Skeletal muscle tissue (tissue), 4 donors: Measurements from ENCODE around the gene CDH9. TPM values are rescaled to one million over a fixed set of nuclear protein-coding genes. Genes with fewer than 3 reads are reported as not detected.

Source experiments
- H3K27ac ChIP-seq: one replicate; pipeline ENCODE4 v1.7.0; 2013; ENCODE audit warnings: mild to moderate bottlenecking, low read depth, low read length, inconsistent platforms
- H3K27me3 ChIP-seq, 3 donors: one replicate each; pipeline ENCODE4 v1.7.0; 2013; ENCODE audit warnings: low read length in 3 of 3; ENCODE audit not compliant: control insufficient read depth in 3 of 3, insufficient read depth in 3 of 3
- H3K36me3 ChIP-seq, 3 donors: one replicate each; pipeline ENCODE4 v1.7.0; 2013; ENCODE audit warnings: low read length in 3 of 3; ENCODE audit not compliant: control insufficient read depth in 3 of 3, insufficient read depth in 3 of 3
- H3K4me1 ChIP-seq, 3 donors: one replicate each; pipeline ENCODE4 v1.7.0; 2013; ENCODE audit warnings: low read length in 3 of 3, mild to moderate bottlenecking in 3 of 3; ENCODE audit not compliant: control insufficient read depth in 3 of 3, insufficient read depth in 3 of 3
- H3K4me3 ChIP-seq, 3 donors: one replicate each; pipeline ENCODE4 v1.7.0; 2013; ENCODE audit warnings: low read length in 3 of 3
- H3K9ac ChIP-seq, 3 donors: one replicate each; pipeline ENCODE4 v1.7.0; 2013; ENCODE audit warnings: low read length in 3 of 3, mild to moderate bottlenecking in 3 of 3, moderate library complexity in 2 of 3, low read depth in 1 of 3
- H3K9me3 ChIP-seq, 3 donors: one replicate each; pipeline ENCODE4 v1.7.0; 2013; ENCODE audit warnings: low read length in 3 of 3; ENCODE audit not compliant: control insufficient read depth in 3 of 3
- total RNA-seq: library from RNA; depleted of rRNA; stranded (reverse); fragments of >200 nt; gene quantifications from one replicate; pipeline ENCODE4 v1.2.3, GENCODE V29; 2014
- donor health status: Osteomylitis.

The CDH9 gene, protein sequence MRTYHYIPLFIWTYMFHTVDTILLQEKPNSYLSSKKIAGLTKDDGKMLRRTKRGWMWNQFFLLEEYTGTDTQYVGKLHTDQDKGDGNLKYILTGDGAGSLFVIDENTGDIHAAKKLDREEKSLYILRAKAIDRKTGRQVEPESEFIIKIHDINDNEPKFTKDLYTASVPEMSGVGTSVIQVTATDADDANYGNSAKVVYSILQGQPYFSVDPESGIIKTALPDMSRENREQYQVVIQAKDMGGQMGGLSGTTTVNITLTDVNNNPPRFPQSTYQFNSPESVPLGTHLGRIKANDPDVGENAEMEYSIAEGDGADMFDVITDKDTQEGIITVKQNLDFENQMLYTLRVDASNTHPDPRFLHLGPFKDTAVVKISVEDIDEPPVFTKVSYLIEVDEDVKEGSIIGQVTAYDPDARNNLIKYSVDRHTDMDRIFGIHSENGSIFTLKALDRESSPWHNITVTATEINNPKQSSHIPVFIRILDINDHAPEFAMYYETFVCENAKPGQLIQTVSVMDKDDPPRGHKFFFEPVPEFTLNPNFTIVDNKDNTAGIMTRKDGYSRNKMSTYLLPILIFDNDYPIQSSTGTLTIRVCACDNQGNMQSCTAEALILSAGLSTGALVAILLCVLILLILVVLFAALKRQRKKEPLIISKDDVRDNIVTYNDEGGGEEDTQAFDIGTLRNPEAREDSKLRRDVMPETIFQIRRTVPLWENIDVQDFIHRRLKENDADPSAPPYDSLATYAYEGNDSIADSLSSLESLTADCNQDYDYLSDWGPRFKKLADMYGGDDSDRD
- total RNA-seq: not detected

DNA sequence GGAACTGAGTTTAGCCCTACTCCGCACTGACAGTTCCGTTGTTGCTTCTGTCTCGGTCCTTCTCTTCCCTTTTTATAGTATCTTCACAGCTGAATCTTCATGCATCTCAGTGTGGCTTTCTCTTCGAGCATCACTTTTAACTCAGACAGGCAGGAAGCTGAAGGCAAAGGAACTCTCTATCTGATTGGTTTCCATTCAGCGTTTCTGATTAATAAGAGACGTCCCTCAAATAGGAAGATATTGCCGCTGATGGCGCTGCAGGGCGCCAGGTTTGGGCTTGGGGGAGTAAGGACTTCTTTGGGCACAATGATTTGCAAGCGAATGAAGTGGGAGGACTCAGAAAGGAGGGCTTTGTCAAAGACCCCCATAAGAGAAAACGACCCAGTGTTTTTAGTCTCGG is at the start of gene CDH9:
TSS of gene CDH9 (minus strand) at position 111 of the 400 bp plus-strand sequence. CDS start 50,253 bp downstream, outside the sequence.
- H3K9ac ChIP-seq: no peak within 1 kb of the TSS
- H3K9me3 ChIP-seq: no peaks in the 10 kb centered on the region
- H3K4me1 ChIP-seq: no peaks in the 10 kb centered on the region
- H3K27ac ChIP-seq: no peak within 1 kb of the TSS
- no peak within 1 kb of the TSS for H3K4me3 ChIP-seq
- H3K36me3 ChIP-seq: no peaks in the 10 kb centered on the region
- H3K27me3 ChIP-seq: no peaks in the 10 kb centered on the region

DNA sequence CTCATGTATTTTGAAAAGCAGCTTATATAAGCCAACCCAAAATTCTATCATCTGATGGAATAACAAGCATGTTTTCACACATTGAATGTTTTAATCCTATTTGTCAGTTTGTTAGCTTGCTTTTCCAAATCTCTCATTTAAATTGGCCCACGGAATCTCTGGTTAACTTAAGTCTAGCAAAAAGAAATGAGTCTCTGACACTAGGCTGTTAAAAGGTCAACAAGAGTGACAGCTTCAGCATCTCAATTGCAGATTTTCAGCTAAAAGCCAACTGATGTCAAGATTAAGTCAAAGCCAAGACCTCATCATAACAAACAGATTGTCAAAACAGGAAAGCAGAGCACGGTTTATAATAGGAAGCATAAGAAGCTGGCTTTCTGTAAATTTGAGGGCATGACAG is 49.4 kb upstream of the CDH9 start:
- H3K9ac ChIP-seq: no peak overlapping the region
- no peaks in the 10 kb centered on the region for H3K4me1 ChIP-seq
- no peaks in the 10 kb centered on the region for H3K27me3 ChIP-seq
- no peaks in the 10 kb centered on the region for H3K36me3 ChIP-seq
- no peak overlapping the region for H3K4me3 ChIP-seq
- no peak overlapping the region for H3K27ac ChIP-seq
- H3K9me3 ChIP-seq: no peaks in the 10 kb centered on the region

DNA sequence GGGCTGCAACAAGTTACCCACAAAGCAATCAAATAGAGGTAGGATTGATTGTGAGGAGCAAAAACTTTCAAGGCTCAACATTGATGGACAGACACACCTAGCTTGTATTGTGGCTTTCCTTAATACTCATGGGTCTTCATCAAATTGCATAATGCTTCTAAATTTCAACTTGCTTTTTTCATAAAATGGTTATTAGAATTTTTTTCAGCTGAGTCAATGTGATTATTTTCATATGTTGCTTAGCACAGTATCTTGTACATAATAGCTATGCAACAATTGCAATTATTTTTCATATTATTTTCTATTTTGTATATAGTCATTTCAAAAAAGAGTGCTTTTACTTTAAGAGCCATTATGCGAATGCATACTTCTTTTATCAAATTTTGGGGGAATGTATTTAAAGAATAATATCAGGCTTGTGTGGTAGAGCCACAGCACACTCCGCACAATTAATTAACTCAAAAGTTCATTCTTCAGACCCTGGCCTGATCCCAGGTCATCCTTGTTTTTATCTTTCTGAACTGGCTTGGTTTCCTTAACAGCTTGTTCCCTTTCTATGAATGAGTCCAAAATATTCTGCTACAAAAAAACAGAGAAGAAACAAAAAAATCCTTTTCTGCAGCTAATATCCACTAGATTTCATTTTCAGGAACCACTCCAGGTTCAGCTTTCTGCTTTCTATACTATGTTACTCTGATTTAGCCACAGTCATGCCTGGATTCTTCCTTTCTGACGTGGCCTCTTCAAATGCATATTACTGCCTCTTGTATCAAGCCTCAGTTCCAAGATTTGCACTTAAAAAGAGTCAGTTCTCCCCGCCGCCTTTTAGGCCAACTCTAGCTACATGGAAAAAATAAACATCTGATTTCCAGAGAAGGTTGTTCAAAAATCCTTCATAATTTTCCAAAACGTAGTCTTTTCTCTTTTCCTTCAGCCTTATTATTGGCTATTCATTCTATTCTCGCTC is 45.3 kb upstream of the CDH9 start:
- Histone ChIP-seq H3K36me3 (no peaks in the 10 kb centered on the region), H3K9ac (no peak overlapping the region), H3K9me3 (no peaks in the 10 kb centered on the region), H3K27me3 (no peaks in the 10 kb centered on the region), H3K4me3 (no peak overlapping the region), H3K27ac (no peak overlapping the region), H3K4me1 (no peaks in the 10 kb centered on the region)

DNA sequence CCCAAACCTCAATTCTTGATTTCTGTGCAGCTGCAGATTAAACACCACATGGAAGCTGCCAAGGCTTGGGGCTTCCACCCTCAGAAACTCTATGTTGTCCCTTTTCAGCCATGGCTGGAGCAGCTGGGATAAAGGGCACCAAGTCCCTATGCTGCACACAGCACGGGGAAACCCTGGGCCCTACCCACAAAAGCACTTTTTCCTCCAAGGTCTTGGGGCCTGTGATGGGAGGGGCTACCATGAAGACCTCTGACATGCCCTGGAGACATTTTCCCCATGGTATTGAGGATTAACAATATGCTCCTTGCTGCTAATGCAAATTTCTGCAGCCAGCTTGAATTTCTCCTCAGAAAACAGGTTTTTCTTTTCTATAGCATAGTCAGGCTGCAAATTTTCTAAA is 41.8 kb upstream of the CDH9 start:
- H3K4me3 ChIP-seq: no peak overlapping the region
- H3K9me3 ChIP-seq: no peaks in the 10 kb centered on the region
- H3K27me3 ChIP-seq: no peaks in the 10 kb centered on the region
- H3K4me1 ChIP-seq: no peaks in the 10 kb centered on the region
- no peaks in the 10 kb centered on the region for H3K36me3 ChIP-seq
- H3K27ac ChIP-seq: no peak overlapping the region
- H3K9ac ChIP-seq: no peak overlapping the region

DNA sequence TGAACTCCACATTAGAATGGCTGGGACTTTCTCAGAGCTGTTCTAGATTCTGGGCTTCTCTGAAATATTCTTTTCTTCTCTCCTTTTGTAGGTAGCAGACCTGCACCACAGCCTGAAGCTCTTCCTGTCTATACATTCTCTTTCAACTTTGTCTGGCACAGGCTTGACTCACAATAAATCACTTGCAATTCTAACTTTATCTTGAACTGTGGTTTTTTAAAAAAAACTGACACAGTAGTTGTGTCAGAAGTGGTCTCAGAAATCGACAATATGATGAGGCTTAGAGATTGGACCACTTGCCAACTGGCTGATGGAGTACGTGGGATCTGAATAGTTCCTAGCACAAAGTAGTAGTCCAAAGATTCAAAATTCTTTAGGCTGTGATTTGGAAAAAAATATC is 24.1 kb upstream of the CDH9 start:
- Histone ChIP-seq H3K4me3 (no peak overlapping the region), H3K9me3 (peaks cover 0 to 6% (median 0%) of the 10 kb centered on the region in 3 donors), H3K27me3 (no peaks in the 10 kb centered on the region), H3K9ac (no peak overlapping the region), H3K27ac (no peak overlapping the region), H3K36me3 (no peaks in the 10 kb centered on the region), H3K4me1 (no peaks in the 10 kb centered on the region)

DNA sequence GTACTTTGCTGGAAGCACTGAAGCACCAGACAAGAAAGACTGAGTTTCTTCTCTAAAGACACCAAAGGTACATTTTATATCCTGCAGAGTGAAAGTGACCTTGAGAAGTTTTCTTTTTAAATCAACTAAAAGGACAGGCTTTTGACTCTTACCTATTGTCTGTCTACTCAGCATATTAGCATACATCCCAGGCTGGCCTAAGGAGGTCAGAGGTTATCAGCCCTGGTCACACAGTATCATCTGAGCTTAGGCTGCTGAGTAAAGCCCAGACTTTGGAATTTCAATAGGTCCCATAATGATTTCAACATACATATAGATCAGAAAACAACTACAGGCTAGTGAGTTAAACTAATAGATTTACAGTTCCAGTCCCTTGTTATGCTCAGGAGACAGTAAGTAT is 10.1 kb upstream of the CDH9 start:
- H3K27ac ChIP-seq: no peak overlapping the region
- H3K9me3 ChIP-seq: no peaks in the 10 kb centered on the region
- no peak overlapping the region for H3K9ac ChIP-seq
- H3K36me3 ChIP-seq: no peaks in the 10 kb centered on the region
- H3K27me3 ChIP-seq: no peaks in the 10 kb centered on the region
- no peaks in the 10 kb centered on the region for H3K4me1 ChIP-seq
- H3K4me3 ChIP-seq: no peak overlapping the region

DNA sequence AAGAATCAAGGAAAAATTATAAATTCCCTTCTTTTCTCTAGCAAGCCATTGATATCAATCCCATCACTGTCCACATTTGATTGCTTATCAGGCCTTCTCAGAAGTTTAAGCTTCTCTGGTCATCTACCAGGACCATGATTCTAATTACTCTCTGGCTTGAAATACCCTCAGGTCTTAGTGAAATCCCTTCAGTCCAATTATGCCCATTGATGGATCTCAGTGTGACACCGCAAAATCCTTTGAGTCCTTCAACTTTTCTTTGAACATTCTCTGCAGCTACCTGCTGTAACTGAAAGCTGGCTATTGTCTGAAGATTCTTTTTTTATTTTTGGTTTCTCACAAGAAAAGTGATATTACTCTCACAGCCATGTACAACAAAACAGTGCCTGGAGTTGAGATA is 3.0 kb upstream of the CDH9 start:
- Histone ChIP-seq H3K27me3 (no peaks in the 10 kb centered on the region), H3K9ac (no peak overlapping the region), H3K27ac (no peak overlapping the region), H3K4me3 (no peak overlapping the region), H3K9me3 (no peaks in the 10 kb centered on the region), H3K4me1 (no peaks in the 10 kb centered on the region), H3K36me3 (no peaks in the 10 kb centered on the region)

DNA sequence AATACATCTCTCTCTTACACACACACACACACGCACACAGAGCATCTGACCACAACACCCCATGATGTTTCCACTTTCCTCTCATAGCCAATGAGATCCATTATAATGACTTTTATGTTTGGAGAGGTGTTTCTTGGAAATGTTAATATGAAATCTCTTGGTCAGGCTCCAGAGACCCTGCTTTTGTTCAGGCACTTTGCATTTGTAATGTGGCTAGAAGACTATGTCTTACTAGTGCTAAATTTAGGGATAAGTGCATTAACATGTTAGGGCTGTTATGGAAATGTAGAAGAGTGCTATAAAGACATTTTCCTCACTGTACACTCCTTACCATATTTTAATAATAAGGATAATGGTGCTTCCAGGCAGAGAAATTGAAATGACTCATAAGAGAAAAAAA is 3.8 kb downstream of the CDH9 start:
- H3K4me3 ChIP-seq: no peak overlapping the region
- no peaks in the 10 kb centered on the region for H3K9me3 ChIP-seq
- H3K36me3 ChIP-seq: no peaks in the 10 kb centered on the region
- no peaks in the 10 kb centered on the region for H3K4me1 ChIP-seq
- no peak overlapping the region for H3K27ac ChIP-seq
- H3K9ac ChIP-seq: no peak overlapping the region
- H3K27me3 ChIP-seq: no peaks in the 10 kb centered on the region

DNA sequence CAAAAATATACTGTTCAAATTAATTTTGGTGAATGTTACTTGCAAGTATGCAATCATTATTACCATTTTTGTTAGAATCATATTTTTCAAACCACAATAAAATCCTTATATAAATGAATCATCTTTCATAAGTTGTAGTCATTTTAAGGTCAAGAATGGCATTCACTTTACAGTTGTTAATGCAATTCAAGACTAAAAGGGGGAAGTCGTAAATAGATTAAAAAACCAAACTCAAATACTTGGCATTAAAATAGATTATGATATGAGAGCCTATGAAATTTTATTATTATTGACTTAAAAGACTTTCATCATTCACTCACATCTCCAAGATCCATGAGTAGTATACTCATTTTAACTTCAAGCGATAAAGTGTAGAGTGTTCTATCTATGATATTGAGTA is 11.6 kb downstream of the CDH9 start:
- no peaks in the 10 kb centered on the region for H3K4me1 ChIP-seq
- H3K36me3 ChIP-seq: no peaks in the 10 kb centered on the region
- H3K27me3 ChIP-seq: no peaks in the 10 kb centered on the region
- H3K4me3 ChIP-seq: no peak overlapping the region
- no peak overlapping the region for H3K9ac ChIP-seq
- H3K27ac ChIP-seq: no peak overlapping the region
- no peaks in the 10 kb centered on the region for H3K9me3 ChIP-seq
